ENCODE data around the gene BCL7A. TPM values are rescaled to one million over a fixed set of nuclear protein-coding genes. Genes with fewer than 3 reads are reported as not detected.

The BCL7A gene
- total and polyA plus RNA-seq, 2 donors (not counting 1 experiment from before 2014, with no cell fraction given) = 71.0 to 75.9 TPM

GRCh38 chr12:122081083-122081696, 59.5 kb downstream of the BCL7A start:
- Histone ChIP-seq H2AFZ (ENCODE audit: insufficient read depth, low read depth, low read length, poor library complexity, severe bottlenecking) (peak overlapping the region; percentile 14), H3K27ac (ENCODE audit: low read length in 2 of 2) (peak overlapping the region; percentile 25 to 74), H3K4me1 (ENCODE audit: control insufficient read depth in 2 of 2, insufficient read depth in 2 of 2, low read length in 2 of 2) (peaks cover 57 to 75% of the 10 kb centered on the region in 2 donors), H3K79me2 (ENCODE audit: control insufficient read depth, insufficient read depth, low read length) (peaks cover 77% of the 10 kb centered on the region), H3K27me3 (replicated peaks in 1 of 4; ENCODE audit: control extremely low read depth in 1 of 4, control insufficient read depth in 3 of 4, insufficient read depth in 4 of 4, low read length in 3 of 4) (no peaks in the 10 kb centered on the region), H3K9me3 (ENCODE audit: control extremely low read depth in 1 of 3, control insufficient read depth in 2 of 3, insufficient read depth in 1 of 3, low read length in 2 of 3) (no peaks in the 10 kb centered on the region), H3K4me2 (replicated peaks; ENCODE audit: low read depth, low read length, poor library complexity, severe bottlenecking) (peak overlapping the region; percentile 81), H3K4me3 (ENCODE audit: control extremely low read depth in 1 of 5, extremely low read depth in 1 of 5, insufficient read depth in 1 of 5, low read depth in 2 of 5, low read length in 4 of 5) (peak overlapping the region; percentile 9 to 69 (median 39)), H3K36me3 (replicated peaks in 1 of 2; ENCODE audit: control extremely low read depth in 1 of 2, control insufficient read depth in 1 of 2, extremely low read depth in 1 of 2, insufficient read depth in 2 of 2, low read length in 1 of 2) (peaks cover 0 to 11% of the 10 kb centered on the region in 2 experiments), H4K20me1 (ENCODE audit: control insufficient read depth, insufficient read depth, low read length, poor library complexity, severe bottlenecking) (peaks cover 36% of the 10 kb centered on the region), H3K9ac (ENCODE audit: low read length) (peak overlapping the region; percentile 74)
- 42% methylated on average over 4 of the region's 9 CpGs for WGBS (ENCODE audit: insufficient coverage)
- Mint-ChIP-seq H3K27me3 (no peaks in the 10 kb centered on the region), H3K9me3 (ENCODE audit: insufficient read depth) (no peaks in the 10 kb centered on the region), H3K4me1 (peaks cover 69% of the 10 kb centered on the region), H3K4me3 (peak overlapping the region; percentile 92), H3K27ac (peak overlapping the region; percentile 89)
- ChIA-PET CTCF (interaction anchor here (0.8 to 5.9 kb wide), 9 partner anchors 9 to 287 kb away, joined by 3 to 58 read pairs (median 6); partner anchors contain the start of gene RHOF), POLR2A (interaction anchor here (0.5 to 3.4 kb wide), 9 partner anchors 13 to 1412 kb away, joined by 3 to 23 read pairs (median 3); partner anchors contain the start of gene BCL7A)
- intact Hi-C loops (cut with micrococcal nuclease) = loop anchor here (5.0 kb wide), 2 partner anchors 41 to 279 kb away; partner anchors contain the start of gene SETD1B
- TF ChIP-seq CTCF (IDR thresholded peaks at IDR 0.05) (no peak), EZH2 (IDR thresholded peaks at IDR 0.05; ENCODE audit: borderline replicate concordance, insufficient read depth, low read depth, low read length, poor library complexity, severe bottlenecking) (no peak)
- DNase-seq (no peak), ATAC-seq (ENCODE audit: low read depth) (no peak)

Data from B cell (primary cell).